GM18520 (cell line): ENCODE data around the gene ERRFI1.
A peak's percentile ranks its signal among the peaks of the same experiment; 100 is the strongest.
"Not testable (repeated sequence)": the region's sequence is repeated elsewhere in the genome, so short reads cannot be mapped to it uniquely, and the experiment has no call there.

Experiments
- ATAC-seq: cut with Tn5 transposase; IDR thresholded peaks from one replicate; pipeline ENCODE4 v1.9.1; 2021; ENCODE audit not compliant: unreplicated experiment

Gene ERRFI1

GRCh38 chr1:8026153-8026975 lies at the start of gene ERRFI1:
Gene ERRFI1 (minus strand): TSS chr1:8026309. CDS start chr1:8015619, 10,690 bp downstream.
- ATAC-seq: peak; percentile 67

- ATAC-seq: no peak
Measured at GRCh38 chr1:8075511-8076051, 49.5 kb upstream of the ERRFI1 start.

- no peak for ATAC-seq
Measured at GRCh38 chr1:8073112-8073855, 47.2 kb upstream of the ERRFI1 start.

GRCh38 chr1:8070381-8070811 lies 44.3 kb upstream of the ERRFI1 start:
- ATAC-seq: no peak

GRCh38 chr1:8069614-8070320 lies 43.7 kb upstream of the ERRFI1 start:
- not testable (repeated sequence) for ATAC-seq

GRCh38 chr1:8065369-8065768 lies 39.3 kb upstream of the ERRFI1 start:
- ATAC-seq: no peak

GRCh38 chr1:8063298-8064036 lies 37.4 kb upstream of the ERRFI1 start:
- no peak for ATAC-seq

- ATAC-seq: no peak
Measured at GRCh38 chr1:8062861-8063260, 36.8 kb upstream of the ERRFI1 start.

- no peak for ATAC-seq
Measured at GRCh38 chr1:8061673-8062386, 35.7 kb upstream of the ERRFI1 start.

GRCh38 chr1:8061210-8061609 lies 35.1 kb upstream of the ERRFI1 start:
- no peak for ATAC-seq

- no peak for ATAC-seq
Measured at GRCh38 chr1:8059161-8059622, 33.1 kb upstream of the ERRFI1 start.

GRCh38 chr1:8057779-8058178 lies 31.7 kb upstream of the ERRFI1 start:
- not testable (repeated sequence) for ATAC-seq

- no peak for ATAC-seq
Measured at GRCh38 chr1:8055973-8056372, 29.9 kb upstream of the ERRFI1 start.

GRCh38 chr1:8053878-8054567 lies 27.9 kb upstream of the ERRFI1 start:
- ATAC-seq: no peak

GRCh38 chr1:8051650-8052049 lies 25.5 kb upstream of the ERRFI1 start:
- no peak for ATAC-seq

- not testable (repeated sequence) for ATAC-seq
Measured at GRCh38 chr1:8049229-8049628, 23.1 kb upstream of the ERRFI1 start.

- no peak for ATAC-seq
Measured at GRCh38 chr1:8047686-8048445, 21.8 kb upstream of the ERRFI1 start.

- no peak for ATAC-seq
Measured at GRCh38 chr1:8047112-8047511, 21.0 kb upstream of the ERRFI1 start.
